Spleen (tissue), 7 donors: Measurements from ENCODE around the gene MS4A4E.

ENCODE experiments used
- CTCF ChIP-seq, 11 experiments: fragments of 200-600 bp in 7 of 11; fragments of 450-650 bp in 4 of 11; sonication (generic) in 4 of 11; IDR thresholded peaks in 8 of 11; conservative IDR thresholded peaks in 3 of 11; 1 replicate in 7 of 11; 2 replicates in 4 of 11; pipeline versions ENCODE4 v1.4.0 to v1.8.0; 2016 to 2021; ENCODE audit warnings: antibody characterized with exemption in 11 of 11, inconsistent platforms in 4 of 11, mild to moderate bottlenecking in 1 of 11
- POLR2A ChIP-seq, 3 donors: fragments of 450-650 bp; IDR thresholded peaks; one replicate each; pipeline ENCODE4 v1.5.1; 2017; ENCODE audit warnings: antibody characterized with exemption in 3 of 3, mild to moderate bottlenecking in 1 of 3
- donor health status: DM: no; HTN: no; CAD: no; lungs with moderate emphysema.
- donor health status: DM: no; HTN: no; CAD: no.
- donor health status: DM: no; HTN: no; CAD: no.

DNA sequence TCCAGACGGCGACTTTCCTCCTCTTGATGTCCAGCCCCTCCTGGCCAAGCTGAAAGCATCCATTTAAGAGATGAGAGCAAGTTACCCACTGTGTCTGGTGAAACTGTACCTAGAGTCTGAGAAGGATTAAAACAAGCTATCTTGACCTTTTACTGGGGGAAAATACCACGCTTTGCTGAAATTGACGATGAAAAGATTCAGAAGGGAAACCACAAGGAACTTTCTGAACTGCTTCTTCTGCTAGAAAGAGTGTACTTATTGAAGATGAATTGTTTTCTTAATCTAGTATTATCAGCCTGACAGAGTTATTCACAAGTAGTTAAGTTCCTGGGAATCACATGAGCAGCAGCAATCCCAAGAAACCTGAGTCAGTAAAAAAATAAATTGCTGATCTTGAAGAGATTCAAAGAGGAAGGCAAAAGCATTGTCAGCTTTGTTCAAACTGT is 47.0 kb downstream of the MS4A4E start:
- no peak for TF ChIP-seq POLR2A (IDR thresholded peaks at IDR 0.05)
- no peak for TF ChIP-seq CTCF (IDR thresholded peaks at IDR 0.05 in 8 of 11, conservative IDR thresholded peaks at IDR 0.05 in 3 of 11)
